NCI-H1694 (cell line): ENCODE results near the gene TRPM2.

Experiments
- DNase-seq: peaks from one replicate; lab custom pipeline; 2025; lab: John Stamatoyannopoulos, UW

The TRPM2 gene

DNA sequence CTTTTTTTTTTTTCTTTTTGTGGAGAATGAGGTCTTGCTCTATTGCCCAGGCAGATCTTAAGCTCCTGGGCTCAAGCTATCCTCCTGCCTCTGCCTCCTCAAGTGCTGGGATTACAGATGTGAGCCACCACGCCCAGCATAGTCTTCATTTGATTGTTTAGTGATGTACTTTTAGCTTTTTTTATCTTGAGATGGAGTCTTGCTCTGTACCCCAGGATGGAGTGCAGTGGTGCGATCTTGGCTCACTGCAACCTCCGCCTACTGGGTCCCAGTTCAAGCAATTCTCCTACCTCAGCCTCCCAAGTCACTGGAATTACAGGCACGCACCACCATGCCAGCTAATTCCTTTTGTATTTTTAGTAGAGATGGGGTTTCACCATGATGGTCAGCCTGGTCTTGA is 77.9 kb downstream of the TRPM2 start:
- DNase-seq, result no peak

- no peak for DNase-seq
Measured at GRCh38 chr21:44432841-44433790, 79.7 kb downstream of the TRPM2 start.

DNA sequence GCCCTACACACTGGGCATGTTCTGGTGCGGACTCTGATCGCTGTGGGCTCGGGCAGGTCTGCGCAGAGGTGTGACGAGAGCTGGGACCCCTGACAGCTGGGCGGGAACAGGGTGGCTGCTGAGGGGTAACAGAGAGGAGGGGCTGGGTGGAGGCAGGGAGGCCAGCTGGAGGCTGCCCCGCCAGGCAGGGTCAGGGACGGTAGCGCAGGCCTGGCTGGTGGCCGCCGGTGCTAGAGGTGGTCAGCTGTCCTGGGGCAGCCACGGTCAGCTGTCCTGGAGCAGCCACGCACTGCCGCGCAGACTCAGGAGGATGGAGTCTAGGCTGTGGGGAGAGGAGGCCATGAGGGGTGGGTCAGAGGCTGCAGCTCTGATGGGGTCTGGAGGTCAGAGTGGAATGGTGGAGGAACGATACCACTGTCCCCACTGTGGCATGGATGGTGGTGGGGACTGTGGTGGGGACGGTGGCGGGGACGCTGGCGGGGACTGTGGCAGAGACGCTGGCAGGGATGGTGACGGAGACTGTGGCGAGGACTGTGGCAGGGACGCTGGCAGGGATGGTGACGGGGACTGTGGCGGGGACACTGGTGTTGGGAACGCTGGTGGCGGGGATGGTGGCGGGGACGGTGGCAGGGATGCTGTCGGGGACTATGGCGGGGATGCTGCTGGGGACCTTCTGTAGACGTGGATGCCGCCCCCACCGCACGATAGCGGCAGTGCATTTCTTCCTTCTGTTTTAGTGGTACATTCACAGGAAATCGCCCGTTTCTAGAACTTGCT is 80.6 kb downstream of the TRPM2 start:
- no peak for DNase-seq

DNA sequence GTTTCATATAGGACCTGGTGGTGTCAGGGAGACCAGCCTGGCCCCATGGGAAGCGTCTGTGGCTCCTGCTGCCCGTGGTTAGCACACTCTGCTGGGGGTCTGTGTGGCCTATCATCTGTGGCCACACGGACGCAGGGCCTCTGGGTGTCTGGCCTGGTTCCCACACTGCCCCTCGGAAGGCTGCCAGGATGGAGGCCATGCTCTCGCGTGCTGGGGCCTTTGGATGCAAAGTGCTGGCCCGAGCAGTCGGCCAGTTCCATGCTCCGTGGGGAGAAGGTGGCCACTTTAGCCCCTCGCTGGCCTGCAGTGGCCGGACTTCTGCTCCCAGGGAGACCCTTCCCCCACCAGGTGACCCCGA is 81.1 kb downstream of the TRPM2 start:
- DNase-seq, result no peak

- no peak for DNase-seq
Measured at GRCh38 chr21:44434936-44435635, 81.7 kb downstream of the TRPM2 start.

- DNase-seq, result no peak
Measured at GRCh38 chr21:44436111-44436611, 82.7 kb downstream of the TRPM2 start.

GRCh38 chr21:44436958-44437357 is 83.5 kb downstream of the TRPM2 start:
- no peak for DNase-seq

GRCh38 chr21:44437371-44437695 is 83.9 kb downstream of the TRPM2 start:
- no peak for DNase-seq

DNA sequence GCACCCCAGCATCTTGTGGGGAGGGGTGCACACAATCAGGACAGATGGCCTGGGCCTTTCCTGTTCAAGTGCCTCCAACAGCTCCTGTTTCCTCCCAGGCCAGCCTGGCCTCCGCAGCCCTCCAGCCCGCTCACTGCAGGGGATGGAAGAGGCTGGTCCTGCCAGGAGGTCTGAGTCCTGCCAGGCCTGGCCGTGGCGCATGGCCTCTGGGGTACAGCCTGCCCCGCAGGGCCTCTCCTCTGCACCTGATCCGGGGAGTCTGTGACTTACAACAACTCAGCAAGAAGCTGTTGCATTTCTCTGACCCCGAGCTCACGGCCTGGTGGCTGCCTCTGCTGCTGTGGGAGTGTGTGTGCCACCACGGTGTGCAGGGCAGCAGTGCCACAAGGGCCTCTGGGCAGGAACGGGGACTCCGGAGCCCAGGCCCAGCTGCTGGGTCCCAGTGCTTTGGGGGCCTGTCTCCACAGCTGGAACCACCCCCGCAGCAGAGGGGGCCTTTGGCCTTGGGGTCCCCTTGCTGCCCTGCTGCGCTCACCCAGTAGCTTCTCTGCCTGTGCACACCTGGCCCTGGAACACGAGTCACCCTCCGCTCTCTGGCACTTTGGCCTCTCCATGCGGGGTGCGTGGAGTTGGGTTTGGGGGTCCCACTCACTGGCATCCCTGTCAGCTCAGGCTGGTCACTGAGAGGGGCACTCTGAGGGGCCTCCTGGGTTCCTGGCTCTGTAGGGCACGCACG is 84.4 kb downstream of the TRPM2 start:
- no peak for DNase-seq

DNA sequence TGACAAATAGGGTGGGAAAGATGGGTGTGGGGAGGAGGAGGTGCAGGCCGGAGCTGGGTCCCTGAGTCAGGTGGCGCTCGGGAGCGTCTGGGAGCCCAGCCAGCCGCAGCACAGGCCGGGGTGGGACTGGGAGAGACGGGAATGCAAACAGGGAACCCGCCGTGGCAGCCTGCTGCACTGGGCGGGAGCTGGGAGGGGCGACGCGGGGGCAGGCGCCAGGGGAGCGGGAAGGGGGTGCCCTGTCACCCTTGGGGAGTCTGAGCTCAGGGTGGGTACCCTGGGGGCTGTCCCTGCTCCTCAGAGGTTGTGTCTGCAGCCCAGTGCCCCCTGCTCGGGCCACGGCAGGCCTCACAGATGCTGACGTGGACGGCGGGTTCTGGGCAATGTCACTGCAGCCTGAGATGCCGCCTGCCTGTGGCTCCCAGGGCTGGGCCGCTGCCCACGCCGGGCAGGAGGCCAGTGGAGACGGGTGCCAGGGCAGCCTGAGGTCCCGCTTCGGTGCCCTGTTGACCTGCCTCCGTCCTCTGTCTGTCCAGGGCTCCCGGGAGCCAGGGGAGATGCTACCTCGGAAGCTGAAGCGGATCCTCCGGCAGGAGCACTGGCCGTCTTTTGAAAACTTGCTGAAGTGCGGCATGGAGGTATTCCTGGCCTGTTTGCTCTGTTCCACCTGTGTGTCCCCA is 85.2 kb downstream of the TRPM2 start:
- DNase-seq, result no peak

DNA sequence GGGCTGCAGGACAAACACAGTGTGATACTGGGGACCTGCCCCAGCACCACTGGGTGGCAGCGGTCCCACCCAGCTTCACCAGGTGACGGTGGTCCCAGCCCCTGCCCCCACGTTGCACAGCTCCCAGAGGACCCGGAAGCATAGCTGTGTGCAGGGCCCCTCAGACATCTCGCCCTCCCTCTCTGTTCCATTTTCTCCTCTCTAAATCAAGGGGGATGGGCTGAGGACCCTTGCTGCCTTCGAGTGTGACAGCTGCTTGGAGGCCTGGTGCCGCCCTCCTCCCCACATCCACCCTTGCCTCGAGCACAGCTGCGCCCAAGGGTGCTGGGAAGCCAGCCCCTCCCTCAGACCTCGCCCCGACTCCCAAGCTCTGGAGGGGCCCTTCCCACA is 85.8 kb downstream of the TRPM2 start:
- DNase-seq, result no peak

DNA sequence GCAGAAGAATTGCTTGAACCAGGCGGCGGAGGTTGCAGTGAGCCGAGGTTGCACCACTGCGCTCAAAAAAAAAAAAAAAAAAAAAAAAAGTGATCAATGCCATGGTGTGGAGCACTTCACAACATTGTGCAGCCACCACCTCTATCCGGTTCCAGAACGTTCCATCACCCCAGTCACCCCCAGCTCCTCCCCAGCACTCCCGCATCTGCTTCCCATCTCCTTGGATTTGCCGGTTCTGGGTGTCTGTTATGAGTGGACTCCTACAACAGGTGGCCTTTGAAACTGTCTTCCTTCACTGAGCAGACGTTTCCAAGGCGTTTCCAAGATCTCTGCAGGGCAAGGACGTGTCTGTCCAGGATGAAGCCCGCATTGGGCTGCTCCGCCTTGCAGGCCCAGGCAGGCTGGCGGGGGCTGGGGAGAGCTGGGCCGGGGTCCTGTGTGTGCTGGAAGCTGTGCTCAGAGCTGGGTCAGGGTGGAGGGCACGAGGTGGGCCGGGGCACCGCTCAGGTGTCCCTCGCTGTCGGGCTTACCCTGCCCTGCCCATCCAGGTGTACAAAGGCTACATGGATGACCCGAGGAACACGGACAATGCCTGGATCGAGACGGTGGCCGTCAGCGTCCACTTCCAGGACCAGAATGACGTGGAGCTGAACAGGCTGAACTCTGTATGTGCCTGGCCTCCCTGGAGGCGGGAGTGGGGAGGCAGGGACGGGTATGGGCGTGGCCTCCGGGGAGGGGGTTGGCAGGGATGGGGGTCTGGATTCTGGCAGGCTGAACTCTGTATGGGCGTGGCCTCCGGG is 87.0 kb downstream of the TRPM2 start:
- no peak for DNase-seq

DNA sequence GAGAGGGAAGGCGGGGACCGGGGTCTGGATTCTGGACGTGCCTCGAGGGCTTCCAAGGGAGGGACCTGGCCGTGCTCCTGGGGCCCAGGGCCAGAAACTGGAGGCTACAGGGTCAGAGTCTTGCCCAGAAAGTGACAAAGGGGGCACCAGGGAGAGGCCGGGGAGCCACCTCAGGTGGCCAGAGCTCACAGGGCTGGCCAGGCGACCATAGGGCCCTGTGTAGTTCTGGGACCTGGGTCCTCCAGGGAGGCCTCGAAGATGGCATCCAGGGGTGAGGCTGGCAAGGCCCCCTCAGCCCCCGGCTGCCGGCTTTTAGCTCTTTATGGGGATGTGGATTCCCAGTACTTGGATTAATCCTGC is 87.6 kb downstream of the TRPM2 start:
- no peak for DNase-seq

- no peak for DNase-seq
Measured at GRCh38 chr21:44441581-44442265, 88.3 kb downstream of the TRPM2 start.

DNA sequence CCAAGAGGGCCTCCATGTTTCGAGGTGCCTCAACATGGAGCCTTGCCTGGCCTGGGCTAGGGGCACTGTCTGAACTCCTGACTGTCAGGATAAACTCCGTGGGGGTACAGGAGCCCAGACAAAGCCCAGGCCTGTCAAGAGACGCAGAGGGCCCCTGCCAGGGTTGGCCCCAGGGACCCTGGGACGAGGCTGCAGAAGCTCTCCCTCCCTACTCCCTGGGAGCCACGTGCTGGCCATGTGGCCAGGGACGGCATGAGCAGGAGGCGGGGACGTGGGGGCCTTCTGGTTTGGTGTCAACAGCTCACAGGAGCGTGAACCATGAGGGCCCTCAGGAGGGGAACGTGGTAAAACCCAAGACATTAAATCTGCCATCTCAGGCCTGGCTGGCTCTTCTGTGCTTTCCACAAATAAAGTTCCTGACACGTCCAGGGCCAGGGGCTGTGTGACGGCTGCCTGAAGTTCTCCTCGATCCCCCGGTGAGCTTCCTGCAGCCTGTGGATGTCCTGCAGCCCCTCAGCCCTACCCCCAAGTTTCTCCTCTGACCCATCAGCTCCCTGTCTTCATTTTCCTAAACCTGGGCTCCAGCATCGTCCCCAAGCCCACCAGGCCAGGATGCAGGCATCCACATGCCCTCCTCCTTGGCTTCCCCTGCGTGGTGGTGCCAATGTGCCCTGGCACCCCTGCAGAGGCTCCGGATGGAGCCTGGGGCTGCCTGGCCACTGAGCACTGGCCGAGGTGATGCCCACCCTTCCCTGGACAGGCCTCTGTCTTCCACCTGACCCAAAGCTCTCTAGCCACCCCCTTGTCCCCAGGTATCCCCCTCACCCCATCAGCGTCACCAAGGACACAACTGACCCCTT is 89.1 kb downstream of the TRPM2 start:
- DNase-seq, result no peak

DNA sequence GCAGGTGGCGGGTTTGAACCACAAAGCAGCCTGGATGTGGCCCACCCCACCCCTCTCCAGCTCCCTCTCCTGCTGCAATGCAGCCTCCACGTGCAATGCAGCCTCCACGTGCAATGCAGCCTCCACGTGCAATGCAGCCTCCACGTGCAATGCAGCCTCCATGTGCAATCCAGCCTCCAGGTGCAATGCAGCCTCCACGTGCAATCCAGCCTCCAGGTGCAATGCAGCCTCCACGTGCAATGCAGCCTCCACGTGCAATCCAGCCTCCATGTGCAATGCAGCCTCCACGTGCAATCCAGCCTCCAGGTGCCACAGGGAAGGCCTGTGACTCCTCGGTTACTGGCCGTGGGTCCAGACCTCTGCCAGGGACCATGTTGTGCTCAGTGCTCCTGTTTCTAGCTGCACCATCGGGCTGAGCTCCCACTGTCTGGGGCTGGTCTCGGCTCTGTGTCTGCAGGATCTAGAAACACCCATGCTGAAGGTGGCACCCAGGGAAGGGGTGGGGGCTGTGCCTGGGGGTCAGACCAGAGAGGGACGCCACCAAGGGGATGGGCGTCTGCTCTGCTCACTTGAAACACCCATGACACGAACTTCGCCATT is 90.0 kb downstream of the TRPM2 start:
- DNase-seq, result no peak

DNA sequence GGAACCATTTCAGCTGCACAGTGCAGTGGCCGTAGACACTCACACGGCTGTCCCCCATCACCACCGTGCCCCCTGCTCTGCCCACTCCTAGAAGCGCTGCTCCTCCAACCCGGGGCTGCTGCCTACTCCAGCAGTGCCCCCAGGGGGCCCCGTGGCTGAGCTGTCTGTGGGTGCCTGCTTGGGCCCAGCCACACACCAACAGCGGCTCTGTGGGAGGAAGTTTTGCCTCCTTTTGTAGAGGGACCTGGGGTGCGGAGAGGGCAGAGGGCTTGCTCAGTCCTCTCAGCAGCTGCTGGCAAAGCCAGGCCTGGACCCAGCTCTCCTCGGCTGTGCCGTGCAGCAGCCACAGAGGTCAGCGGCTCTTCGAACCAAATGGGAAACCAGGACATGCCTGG is 90.5 kb downstream of the TRPM2 start:
- DNase-seq, result no peak

- DNase-seq, result no peak
Measured at GRCh38 chr21:44444286-44444931, 91.0 kb downstream of the TRPM2 start.
